ENCODE results near the gene CPOX.
A peak's percentile ranks its signal among the peaks of the same experiment; 100 is the strongest.
"Not testable (repeated sequence)": the region's sequence is repeated elsewhere in the genome, so short reads cannot be mapped to it uniquely, and the experiment has no call there.

Gene CPOX
- total RNA-seq: 58.1 to 65.7 reads per million in 2 donors

GRCh38 chr3:98593046-98593936 is at the start of gene CPOX:
Gene CPOX (minus strand): TSS chr3:98593611. CDS start chr3:98593504, 107 bp downstream.
- DNase-seq: peak; percentile 61

- not testable (repeated sequence) for DNase-seq
Measured at GRCh38 chr3:98642769-98643168, 49.4 kb upstream of the CPOX start.

- DNase-seq: not testable (repeated sequence)
Measured at GRCh38 chr3:98641756-98642155, 48.3 kb upstream of the CPOX start.

GRCh38 chr3:98638515-98638914 is 45.1 kb upstream of the CPOX start:
- not testable (repeated sequence) for DNase-seq

GRCh38 chr3:98630416-98630815 is 37.0 kb upstream of the CPOX start:
- no peak for DNase-seq

- no peak for DNase-seq
Measured at GRCh38 chr3:98628317-98628716, 34.9 kb upstream of the CPOX start.

- no peak for DNase-seq
Measured at GRCh38 chr3:98626151-98626550, 32.7 kb upstream of the CPOX start.

GRCh38 chr3:98623572-98624280 is 30.3 kb upstream of the CPOX start:
- DNase-seq: no peak

- no peak for DNase-seq
Measured at GRCh38 chr3:98617841-98618240, 24.4 kb upstream of the CPOX start.

- no peak for DNase-seq
Measured at GRCh38 chr3:98613616-98614015, 20.2 kb upstream of the CPOX start.

GRCh38 chr3:98612996-98613517 is 19.6 kb upstream of the CPOX start:
- no peak for DNase-seq

GRCh38 chr3:98612587-98612986 is 19.2 kb upstream of the CPOX start:
- DNase-seq: no peak

- no peak for DNase-seq
Measured at GRCh38 chr3:98608029-98608428, 14.6 kb upstream of the CPOX start.

GRCh38 chr3:98603580-98603979 is 10.2 kb upstream of the CPOX start:
- DNase-seq: no peak

GRCh38 chr3:98602078-98602678 is 8.8 kb upstream of the CPOX start:
- no peak for DNase-seq

GRCh38 chr3:98601180-98601579 is 7.8 kb upstream of the CPOX start:
- no peak for DNase-seq

- DNase-seq: no peak
Measured at GRCh38 chr3:98600412-98601095, 7.1 kb upstream of the CPOX start.

- DNase-seq: no peak
Measured at GRCh38 chr3:98599647-98600411, 6.4 kb upstream of the CPOX start.

GRCh38 chr3:98598492-98598891 is 5.1 kb upstream of the CPOX start:
- no peak for DNase-seq

- no peak for DNase-seq
Measured at GRCh38 chr3:98596541-98597500, 3.4 kb upstream of the CPOX start.

GRCh38 chr3:98596087-98596486 is 2.7 kb upstream of the CPOX start:
- DNase-seq: no peak

All from activated gamma-delta T cell (primary cell).